ENCODE measurements around the gene PPP6R3. TPM values are rescaled to one million over a fixed set of nuclear protein-coding genes. Genes with fewer than 3 reads are reported as not detected.

The PPP6R3 gene
- total RNA-seq, 4 donors from 2014 or later = 104 to 169 (median 118) TPM

- TF ChIP-seq CTCF (IDR thresholded peaks at IDR 0.05; ENCODE audit: low read depth) = no peak
These were observed 183.0 kb downstream of the PPP6R3 start for GRCh38 chr11:68643585-68643984.

- TF ChIP-seq CTCF (IDR thresholded peaks at IDR 0.05; ENCODE audit: low read depth) = no peak
These were observed 186.3 kb downstream of the PPP6R3 start for GRCh38 chr11:68646832-68647231.

GRCh38 chr11:68649851-68650555 is 189.5 kb downstream of the PPP6R3 start:
- no peak for TF ChIP-seq CTCF (IDR thresholded peaks at IDR 0.05; ENCODE audit: low read depth)

- no peak for TF ChIP-seq CTCF (IDR thresholded peaks at IDR 0.05; ENCODE audit: low read depth)
These were observed 190.2 kb downstream of the PPP6R3 start for GRCh38 chr11:68650801-68651200.

GRCh38 chr11:68651208-68651984 is 190.8 kb downstream of the PPP6R3 start:
- no peak for TF ChIP-seq CTCF (IDR thresholded peaks at IDR 0.05; ENCODE audit: low read depth)

GRCh38 chr11:68651985-68652682 is 191.6 kb downstream of the PPP6R3 start:
- TF ChIP-seq CTCF (IDR thresholded peaks at IDR 0.05; ENCODE audit: low read depth) = no peak

GRCh38 chr11:68652683-68653156 is 192.2 kb downstream of the PPP6R3 start:
- no peak for TF ChIP-seq CTCF (IDR thresholded peaks at IDR 0.05; ENCODE audit: low read depth)
